ENCODE data around the gene EPX. TPM values are rescaled to one million over a fixed set of nuclear protein-coding genes. Genes with fewer than 3 reads are reported as not detected.
A peak's percentile ranks its signal among the peaks of the same experiment; 100 is the strongest.

EPX gene
- total RNA-seq, 2 donors from 2014 or later = not detected

GRCh38 chr17:58228679-58229078 is 36.2 kb downstream of the EPX start:
- no peak overlapping the region for H3K27ac Mint-ChIP-seq
- no peaks in the 10 kb centered on the region for H3K9me3 ChIP-seq (ENCODE audit: control insufficient read depth, low read length)
- H3K9me3 Mint-ChIP-seq = no peaks in the 10 kb centered on the region
- peaks cover 68% of the 10 kb centered on the region for H3K27me3 Mint-ChIP-seq (ENCODE audit: insufficient read depth)
- no peak overlapping the region for H3K4me3 ChIP-seq (ENCODE audit: low read length)
- WGBS, 2 experiments (ENCODE audit: insufficient coverage in 1 of 2, insufficient read length in 1 of 2) = 65 to 75% methylated on average over 2 of the region's 3 CpGs
- no peak for TF ChIP-seq CTCF (conservative IDR thresholded peaks at IDR 0.05)
- DNase-seq = peak; percentile 81
- H3K27me3 ChIP-seq (ENCODE audit: control insufficient read depth, insufficient read depth, low read length, poor library complexity, severe bottlenecking) = peaks cover 19% of the 10 kb centered on the region
- no peaks in the 10 kb centered on the region for H3K4me1 ChIP-seq (ENCODE audit: control insufficient read depth, insufficient read depth, low read length)
- H3K4me1 Mint-ChIP-seq = peaks cover 12% of the 10 kb centered on the region
- H3K4me3 Mint-ChIP-seq = no peak overlapping the region
- H3K36me3 Mint-ChIP-seq (ENCODE audit: low read depth) = no peaks in the 10 kb centered on the region
- H3K36me3 ChIP-seq (ENCODE audit: control insufficient read depth, insufficient read depth, low read length) = no peaks in the 10 kb centered on the region
- H3K9ac ChIP-seq (ENCODE audit: extremely low read depth, low read length, poor library complexity, severe bottlenecking) = no peak overlapping the region
- H3K27ac ChIP-seq (ENCODE audit: low read depth, low read length) = no peak overlapping the region

- no peak overlapping the region for H3K9ac ChIP-seq (ENCODE audit: extremely low read depth, low read length, poor library complexity, severe bottlenecking)
- no peak overlapping the region for H3K27ac ChIP-seq (ENCODE audit: low read depth, low read length)
- Mint-ChIP-seq H3K36me3 (ENCODE audit: low read depth) (no peaks in the 10 kb centered on the region), H3K27me3 (ENCODE audit: insufficient read depth) (peaks cover 73% of the 10 kb centered on the region), H3K9me3 (no peaks in the 10 kb centered on the region), H3K4me1 (peaks cover 12% of the 10 kb centered on the region), H3K27ac (no peak overlapping the region), H3K4me3 (no peak overlapping the region)
- H3K4me3 ChIP-seq (ENCODE audit: low read length) = no peak overlapping the region
- H3K4me1 ChIP-seq (ENCODE audit: control insufficient read depth, insufficient read depth, low read length) = no peaks in the 10 kb centered on the region
- H3K27me3 ChIP-seq (ENCODE audit: control insufficient read depth, insufficient read depth, low read length, poor library complexity, severe bottlenecking) = peaks cover 21% of the 10 kb centered on the region
- 75 to 78% methylated on average over 1 of the region's 1 CpG for WGBS, 2 experiments (ENCODE audit: insufficient coverage in 1 of 2, insufficient read length in 1 of 2)
- peak; percentile 70 for DNase-seq
- TF ChIP-seq CTCF (conservative IDR thresholded peaks at IDR 0.05) = no peak
- H3K36me3 ChIP-seq (ENCODE audit: control insufficient read depth, insufficient read depth, low read length) = no peaks in the 10 kb centered on the region
- H3K9me3 ChIP-seq (ENCODE audit: control insufficient read depth, low read length) = no peaks in the 10 kb centered on the region
These were observed 36.9 kb downstream of the EPX start for GRCh38 chr17:58229384-58229783.

- Mint-ChIP-seq H3K36me3 (ENCODE audit: low read depth) (no peaks in the 10 kb centered on the region), H3K27ac (no peak overlapping the region), H3K4me1 (peaks cover 12% of the 10 kb centered on the region), H3K27me3 (ENCODE audit: insufficient read depth) (peaks cover 75% of the 10 kb centered on the region), H3K4me3 (no peak overlapping the region), H3K9me3 (no peaks in the 10 kb centered on the region)
- Histone ChIP-seq H3K9ac (ENCODE audit: extremely low read depth, low read length, poor library complexity, severe bottlenecking) (no peak overlapping the region), H3K27me3 (ENCODE audit: control insufficient read depth, insufficient read depth, low read length, poor library complexity, severe bottlenecking) (peaks cover 26% of the 10 kb centered on the region), H3K4me1 (ENCODE audit: control insufficient read depth, insufficient read depth, low read length) (no peaks in the 10 kb centered on the region), H3K36me3 (ENCODE audit: control insufficient read depth, insufficient read depth, low read length) (no peaks in the 10 kb centered on the region), H3K27ac (ENCODE audit: low read depth, low read length) (no peak overlapping the region), H3K4me3 (ENCODE audit: low read length) (no peak overlapping the region), H3K9me3 (ENCODE audit: control insufficient read depth, low read length) (no peaks in the 10 kb centered on the region)
- TF ChIP-seq CTCF (conservative IDR thresholded peaks at IDR 0.05) = no peak
- no peak for DNase-seq
- WGBS, 2 experiments (ENCODE audit: insufficient coverage in 1 of 2, insufficient read length in 1 of 2) = 89 to 100% methylated on average over 4 of the region's 4 CpGs
These were observed 37.4 kb downstream of the EPX start for GRCh38 chr17:58229881-58230280.

Data from endodermal cell (in vitro differentiated cells).